Ureter (tissue), 1 donor: ENCODE data around the gene PFKFB2. TPM values are rescaled to one million over a fixed set of nuclear protein-coding genes. Genes with fewer than 3 reads are reported as not detected.
A peak's percentile ranks its signal among the peaks of the same experiment; 100 is the strongest.
"Not testable (repeated sequence)": the region's sequence is repeated elsewhere in the genome, so short reads cannot be mapped to it uniquely, and the experiment has no call there.

ENCODE experiments used
- DNase-seq: peaks from one replicate; pipeline ENCODE4 v3.0.0-alpha.2; 2020; ENCODE audit warnings: low spot score
- total RNA-seq: library from RNA; stranded (reverse); gene quantifications from one replicate; pipeline ENCODE4 v1.2.4, GENCODE V29; 2023
- donor health status: DM: yes; HTN: yes; CAD: no.

The PFKFB2 gene
- total RNA-seq, 1 donor from 2014 or later: 27.0 TPM

- no peak for DNase-seq
Measured at GRCh38 chr1:207039380-207040180, 13.5 kb upstream of the PFKFB2 start.

DNA sequence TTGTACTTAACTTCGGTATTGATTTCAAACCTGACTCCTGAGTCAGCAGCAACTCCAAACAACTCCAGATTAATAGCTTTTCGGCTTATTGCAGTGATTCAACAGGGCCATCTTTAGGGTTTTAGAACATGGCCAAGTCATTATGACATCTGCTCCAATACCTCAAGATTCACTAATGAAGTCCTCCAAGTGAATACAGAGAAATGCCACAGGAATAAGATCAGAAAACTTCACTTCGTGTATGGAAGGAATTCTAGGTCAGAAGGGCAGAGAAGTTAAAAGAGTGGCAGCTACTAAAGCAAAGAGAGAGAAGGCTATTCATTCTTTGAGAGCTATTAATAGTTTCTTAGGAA is 12.9 kb upstream of the PFKFB2 start:
- no peak for DNase-seq

GRCh38 chr1:207041397-207041796 is 11.7 kb upstream of the PFKFB2 start:
- not testable (repeated sequence) for DNase-seq

- no peak for DNase-seq
Measured at GRCh38 chr1:207045453-207045852, 7.6 kb upstream of the PFKFB2 start.

DNA sequence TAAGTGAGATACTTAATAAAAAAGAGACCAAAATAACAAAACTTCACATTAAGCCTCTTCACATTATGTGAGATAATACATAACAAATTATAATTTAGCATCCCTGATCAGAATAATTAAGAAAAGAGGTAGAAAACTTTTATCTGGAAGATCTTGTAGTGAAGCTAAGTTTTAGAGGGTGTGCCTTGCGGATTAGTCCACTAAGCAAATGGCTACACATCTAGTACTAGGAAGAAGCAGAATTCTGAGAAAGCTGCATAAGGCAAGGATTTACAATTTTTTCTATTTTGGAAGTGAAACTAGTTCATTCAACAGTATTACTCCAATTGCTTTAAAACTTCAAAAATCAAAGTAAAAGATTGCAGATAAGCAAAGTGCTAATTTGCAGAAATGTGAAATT is 5.6 kb upstream of the PFKFB2 start:
- DNase-seq: no peak

DNA sequence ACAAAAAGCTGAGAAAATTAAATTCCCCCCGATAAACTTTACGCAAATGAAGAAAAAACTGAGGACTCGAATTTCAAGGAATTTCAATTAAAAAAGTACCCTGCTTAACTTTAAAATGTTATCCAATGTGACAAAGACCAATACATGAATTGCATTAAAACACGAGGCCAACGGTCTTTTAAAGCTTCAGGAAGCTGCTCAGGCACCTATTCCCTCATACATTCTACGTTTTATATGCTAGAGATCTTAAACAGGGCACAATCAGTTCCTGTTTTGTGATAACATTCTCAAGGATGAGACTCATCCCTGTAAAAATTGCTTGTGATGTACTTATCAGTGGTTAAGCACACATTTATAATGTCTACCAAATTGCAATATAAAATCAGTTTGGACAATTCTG is 5.0 kb upstream of the PFKFB2 start:
- DNase-seq: no peak

DNA sequence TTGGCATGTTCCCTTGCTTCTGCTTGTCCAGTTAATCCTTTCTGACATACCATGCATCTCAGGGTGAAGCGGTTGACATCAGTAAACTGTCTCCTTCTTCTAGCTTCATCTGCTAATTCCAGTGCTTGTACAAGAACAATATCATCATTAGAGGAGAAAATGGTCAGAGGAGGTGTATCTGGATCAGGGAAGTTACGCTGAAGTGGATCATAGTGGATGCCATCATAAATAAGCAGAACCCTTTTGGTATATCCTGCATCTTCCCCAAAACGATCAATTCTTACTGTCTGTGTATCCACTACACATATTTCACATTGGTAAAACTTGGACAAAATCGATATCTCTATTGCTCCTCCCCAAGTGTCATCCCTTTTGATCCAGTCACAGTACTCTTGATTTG is 4.0 kb upstream of the PFKFB2 start:
- no peak for DNase-seq

- no peak for DNase-seq
Measured at GRCh38 chr1:207049514-207049913, 3.6 kb upstream of the PFKFB2 start.

DNA sequence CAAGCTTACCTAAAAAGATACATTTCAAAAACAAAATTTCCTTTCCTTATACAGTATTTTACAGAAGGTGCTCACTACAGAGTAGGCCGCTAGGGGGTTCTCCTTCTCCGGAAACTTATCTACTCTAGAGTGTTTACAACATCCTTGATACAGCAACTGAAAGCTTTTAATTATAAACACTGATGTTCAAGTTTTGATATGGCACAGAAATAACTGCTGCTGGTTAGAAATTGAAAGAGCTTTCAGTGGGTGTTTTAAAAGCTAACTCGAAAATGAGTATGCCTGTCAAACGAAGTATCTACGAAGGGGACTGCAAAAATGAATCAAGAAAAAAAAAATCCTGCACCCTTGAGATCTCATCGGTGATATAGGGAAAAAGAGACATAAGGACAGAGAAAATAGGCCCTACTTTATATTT is 3.1 kb upstream of the PFKFB2 start:
- no peak for DNase-seq

- DNase-seq: peak; percentile 94
Measured at GRCh38 chr1:207050480-207051190, 2.4 kb upstream of the PFKFB2 start.

- no peak for DNase-seq
Measured at GRCh38 chr1:207051191-207051943, 1.7 kb upstream of the PFKFB2 start, which contains the start of gene YOD1. YOD1 (minus strand) TSS chr1:207051208; CDS start chr1:207051030, 178 bp downstream.

DNA sequence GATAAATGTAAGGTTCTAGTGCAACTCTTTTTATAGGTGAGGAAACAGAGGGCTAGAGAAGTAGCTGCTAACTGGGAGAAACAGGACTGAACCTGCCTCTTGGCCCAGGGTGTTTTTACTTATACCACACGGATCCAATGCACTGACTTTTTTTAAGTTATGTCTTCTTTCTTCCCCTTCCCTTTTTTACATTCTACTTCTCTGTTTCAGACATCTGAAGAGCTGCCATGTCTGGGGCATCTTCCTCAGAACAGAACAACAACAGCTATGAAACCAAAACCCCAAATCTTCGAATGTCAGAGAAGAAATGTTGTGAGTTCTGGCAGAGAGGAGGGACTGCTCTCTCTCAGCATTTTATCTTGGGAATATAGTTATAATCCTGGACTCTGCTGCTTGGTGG is 1.4 kb downstream of the PFKFB2 start:
- no peak for DNase-seq

GRCh38 chr1:207055386-207056001 is 2.4 kb downstream of the PFKFB2 start:
- DNase-seq: no peak

GRCh38 chr1:207056673-207057072 is 3.6 kb downstream of the PFKFB2 start:
- DNase-seq: no peak

- DNase-seq: no peak
Measured at GRCh38 chr1:207058252-207058651, 5.2 kb downstream of the PFKFB2 start.

GRCh38 chr1:207058878-207059867 is 6.1 kb downstream of the PFKFB2 start:
- DNase-seq: no peak

DNA sequence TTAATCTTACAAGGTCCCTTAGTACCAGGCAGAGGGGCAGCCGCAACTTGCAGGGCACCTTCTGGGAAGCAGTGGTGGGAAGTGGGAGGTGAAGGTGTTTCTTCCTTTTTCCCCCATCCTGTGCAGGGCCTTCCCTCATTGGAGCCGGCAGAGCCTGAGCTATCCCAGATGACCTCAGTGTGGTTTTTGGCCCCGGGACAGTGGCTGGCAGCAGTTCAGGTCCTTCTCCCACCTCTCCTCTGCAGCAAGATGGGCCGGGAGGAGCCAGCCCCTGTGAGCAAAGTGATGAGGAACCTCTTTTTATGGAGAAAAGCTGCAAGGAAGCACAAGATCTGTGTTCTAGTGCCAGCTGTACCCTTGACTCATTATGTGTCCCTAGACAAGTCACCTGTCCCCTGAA is 6.8 kb downstream of the PFKFB2 start:
- no peak for DNase-seq

DNA sequence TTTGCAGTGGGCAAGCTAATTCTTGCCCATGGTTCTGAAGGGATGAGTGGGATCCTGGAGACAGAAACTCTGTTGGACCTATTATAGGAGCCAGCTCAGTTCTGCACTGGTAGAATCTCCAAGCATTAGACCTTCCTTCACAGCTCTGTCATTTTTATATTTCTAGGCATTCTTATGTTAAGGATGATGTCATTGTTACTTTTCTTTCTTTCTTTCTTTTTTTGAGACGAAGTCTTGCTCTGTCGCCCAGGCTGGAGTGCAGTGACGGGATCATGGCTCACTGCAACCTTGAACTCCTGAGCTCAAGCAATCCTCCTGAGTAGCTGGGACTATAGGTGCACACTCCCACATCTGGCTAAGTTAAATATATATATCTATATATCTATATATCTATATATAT is 7.5 kb downstream of the PFKFB2 start:
- DNase-seq: no peak

DNA sequence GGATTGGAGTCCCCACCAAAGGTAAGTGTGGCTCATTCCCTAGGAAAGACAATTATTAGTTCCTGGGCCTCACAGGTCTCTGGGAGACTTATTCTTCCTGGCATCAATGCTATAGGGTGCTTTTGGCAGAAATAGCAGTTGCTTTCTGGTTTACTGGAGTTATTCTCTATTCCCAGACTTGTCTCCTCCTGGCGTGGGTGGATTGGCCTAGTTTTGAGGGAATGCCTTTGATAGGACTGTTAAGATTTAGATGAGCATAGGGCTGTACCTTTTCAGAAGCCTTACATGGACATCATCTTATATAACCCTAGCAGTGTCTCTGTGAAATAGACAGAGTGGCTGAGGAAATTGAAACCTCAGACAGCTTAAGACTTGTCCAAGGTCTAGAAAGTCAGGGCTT is 9.0 kb downstream of the PFKFB2 start:
- no peak for DNase-seq

DNA sequence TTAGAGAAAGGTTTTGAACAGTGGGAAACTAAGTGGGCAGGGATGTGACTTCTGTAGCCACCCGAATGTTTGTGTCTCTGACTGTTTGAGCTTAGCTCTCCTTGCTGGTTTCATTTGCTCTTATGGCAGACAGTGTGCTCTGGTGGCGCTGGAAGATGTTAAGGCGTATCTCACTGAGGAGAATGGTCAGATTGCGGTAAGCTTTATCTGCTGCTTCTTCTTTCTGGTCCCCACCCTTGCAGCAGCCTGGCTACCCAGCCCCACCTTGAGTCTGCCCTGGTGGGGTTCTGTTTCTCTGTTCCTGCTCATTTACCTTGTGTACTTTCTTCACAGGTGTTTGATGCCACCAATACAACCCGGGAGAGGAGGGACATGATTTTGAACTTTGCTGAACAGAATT is 9.9 kb downstream of the PFKFB2 start:
- DNase-seq: no peak

- no peak for DNase-seq
Measured at GRCh38 chr1:207064561-207064960, 11.5 kb downstream of the PFKFB2 start.
